GM19324 (cell line): Measurements from ENCODE around the gene ANKLE2.
"Not testable (repeated sequence)": the region's sequence is repeated elsewhere in the genome, so short reads cannot be mapped to it uniquely, and the experiment has no call there.

ENCODE experiments used
- ATAC-seq: cut with Tn5 transposase; IDR thresholded peaks from one replicate; pipeline ENCODE4 v1.9.1; 2021; ENCODE audit warnings: mild to moderate bottlenecking, moderate library complexity; ENCODE audit not compliant: unreplicated experiment, low FRiP score

The ANKLE2 gene

GRCh38 chr12:132777614-132778013 is 16.0 kb upstream of the ANKLE2 start:
- no peak for ATAC-seq

DNA sequence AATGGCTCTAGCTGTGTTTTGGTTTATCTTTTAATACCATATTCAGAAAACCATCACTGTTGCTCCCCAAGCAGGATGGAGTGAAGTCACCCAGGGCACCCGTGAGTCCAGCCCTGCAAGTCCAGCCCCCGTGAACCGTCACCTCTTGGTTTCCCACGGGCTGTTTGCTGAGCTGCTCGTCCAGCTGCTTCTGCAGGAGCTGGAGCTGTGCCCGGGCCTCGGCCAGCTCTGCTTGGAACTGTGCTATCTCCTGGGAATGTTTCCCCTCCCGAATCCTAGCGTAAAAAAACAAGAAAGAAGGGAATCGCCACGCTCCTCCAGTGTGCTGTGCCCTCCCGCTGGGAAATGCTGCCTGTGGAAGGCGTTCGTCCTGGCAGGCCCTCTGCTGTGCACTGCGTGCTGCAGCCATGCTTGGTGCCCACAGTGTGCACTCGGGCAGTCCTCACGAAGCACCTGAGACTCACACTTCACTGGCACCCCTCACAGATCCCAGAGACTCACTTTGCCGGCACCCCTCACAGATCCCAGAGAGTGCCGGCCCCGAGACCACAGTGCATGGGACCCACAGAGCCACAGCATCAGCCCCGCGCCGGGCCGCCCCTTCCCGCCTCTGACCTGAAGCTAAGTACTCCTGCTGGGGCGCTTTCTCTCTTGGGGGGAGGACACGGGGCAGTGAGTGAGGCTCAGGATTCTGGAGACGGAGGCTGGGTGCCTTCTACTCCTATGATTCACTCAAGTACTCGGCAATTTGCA is 15.4 kb upstream of the ANKLE2 start:
- ATAC-seq = no peak

DNA sequence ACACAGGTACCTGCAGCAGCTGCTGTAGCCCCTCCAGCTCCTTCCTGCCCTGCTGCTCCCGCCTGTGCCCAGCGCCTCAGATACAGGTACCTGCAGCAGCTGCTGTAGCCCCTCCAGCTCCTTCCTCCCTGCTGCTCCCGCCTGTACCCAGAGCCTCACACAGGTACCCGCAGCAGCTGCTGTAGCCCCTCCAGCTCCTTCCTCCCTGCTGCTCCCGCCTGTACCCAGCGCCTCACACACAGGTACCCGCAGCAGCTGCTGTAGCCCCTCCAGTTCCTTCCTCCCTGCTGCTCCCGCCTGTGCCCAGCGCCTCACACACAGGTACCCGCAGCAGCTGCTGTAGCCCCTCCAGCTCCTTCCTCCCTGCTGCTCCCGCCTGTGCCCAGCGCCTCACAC is 14.6 kb upstream of the ANKLE2 start:
- ATAC-seq = not testable (repeated sequence)

DNA sequence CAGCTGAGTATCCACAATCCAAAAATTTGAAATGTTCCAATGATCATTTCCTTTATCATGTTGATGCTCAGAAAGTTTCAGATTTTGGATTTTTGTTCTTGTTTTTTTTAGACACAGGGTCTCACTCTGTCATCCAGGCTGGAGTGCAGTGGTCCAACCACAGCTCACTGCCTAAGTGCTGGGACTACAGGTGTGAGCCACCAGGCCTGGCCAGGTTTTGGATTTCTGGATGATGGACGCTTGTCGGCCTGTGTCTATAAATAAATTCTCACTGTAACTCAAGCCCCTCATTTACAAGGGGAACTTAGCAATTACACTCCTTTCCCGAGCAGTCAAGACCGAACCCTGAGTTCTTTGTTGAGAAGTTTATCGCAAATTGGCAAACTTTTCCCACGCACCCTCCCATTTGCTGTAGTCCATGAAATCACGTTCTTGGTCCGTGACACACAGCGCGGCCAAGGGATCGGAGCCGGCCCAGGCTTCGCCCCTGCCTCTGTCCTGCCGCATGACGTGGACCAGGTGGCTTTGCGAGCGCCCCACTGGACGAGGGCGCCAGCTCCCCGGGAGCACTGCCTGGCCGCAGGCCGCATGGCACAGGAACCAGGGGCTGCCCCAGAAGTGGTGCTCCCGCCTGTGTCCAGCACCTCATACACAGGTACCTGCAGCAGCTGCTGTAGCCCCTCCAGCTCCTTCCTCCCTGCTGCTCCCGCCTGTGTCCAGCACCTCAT is 14.0 kb upstream of the ANKLE2 start:
- no peak for ATAC-seq

GRCh38 chr12:132774646-132775275 is 13.1 kb upstream of the ANKLE2 start:
- no peak for ATAC-seq

GRCh38 chr12:132774159-132774558 is 12.5 kb upstream of the ANKLE2 start:
- no peak for ATAC-seq

DNA sequence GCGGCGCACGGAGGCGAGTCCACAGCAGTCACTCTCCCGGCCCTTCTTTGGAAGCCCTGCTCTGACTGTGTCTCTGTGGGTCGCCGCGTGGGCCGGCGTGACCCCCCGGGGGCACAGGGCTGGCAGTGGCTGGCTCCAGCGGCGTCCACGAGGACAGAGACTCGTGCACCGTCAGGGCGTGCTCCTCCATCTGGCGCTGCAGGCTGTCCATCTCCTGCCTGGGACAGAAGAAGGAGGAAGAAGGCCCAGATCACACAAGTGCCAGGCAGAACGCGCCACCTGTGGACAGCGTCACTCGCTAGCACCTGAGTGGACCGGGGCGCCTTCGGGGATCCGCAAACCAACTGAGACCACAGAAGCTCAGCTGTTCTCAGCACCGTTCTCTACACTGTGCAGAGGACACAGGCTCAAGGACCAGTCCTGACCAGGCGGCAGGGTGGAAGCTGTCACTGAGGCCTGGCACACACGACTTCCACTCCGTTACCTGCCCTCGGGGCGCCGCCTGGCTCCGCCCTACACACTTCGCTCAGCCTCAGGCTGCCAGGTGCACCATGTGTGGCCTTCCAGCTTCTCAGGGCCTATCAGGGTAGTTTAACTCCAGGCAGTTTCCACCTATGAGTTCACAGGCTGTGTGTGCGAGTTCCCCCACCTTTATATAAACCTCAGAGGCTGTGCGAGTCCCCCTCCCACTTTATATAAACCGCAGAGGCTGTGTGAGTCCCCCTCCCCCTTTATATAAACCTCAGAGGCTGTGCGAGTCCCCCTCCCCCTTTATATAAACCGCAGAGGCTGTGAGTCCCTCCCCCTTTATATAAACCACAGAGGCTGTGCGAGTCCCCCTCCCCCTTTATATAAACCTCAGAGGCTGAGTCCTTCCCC is 11.7 kb upstream of the ANKLE2 start:
- no peak for ATAC-seq

- no peak for ATAC-seq
Observed at GRCh38 chr12:132772606-132773005, 11.0 kb upstream of the ANKLE2 start.

GRCh38 chr12:132771126-132771838 is 9.7 kb upstream of the ANKLE2 start:
- peak; percentile 67 for ATAC-seq

DNA sequence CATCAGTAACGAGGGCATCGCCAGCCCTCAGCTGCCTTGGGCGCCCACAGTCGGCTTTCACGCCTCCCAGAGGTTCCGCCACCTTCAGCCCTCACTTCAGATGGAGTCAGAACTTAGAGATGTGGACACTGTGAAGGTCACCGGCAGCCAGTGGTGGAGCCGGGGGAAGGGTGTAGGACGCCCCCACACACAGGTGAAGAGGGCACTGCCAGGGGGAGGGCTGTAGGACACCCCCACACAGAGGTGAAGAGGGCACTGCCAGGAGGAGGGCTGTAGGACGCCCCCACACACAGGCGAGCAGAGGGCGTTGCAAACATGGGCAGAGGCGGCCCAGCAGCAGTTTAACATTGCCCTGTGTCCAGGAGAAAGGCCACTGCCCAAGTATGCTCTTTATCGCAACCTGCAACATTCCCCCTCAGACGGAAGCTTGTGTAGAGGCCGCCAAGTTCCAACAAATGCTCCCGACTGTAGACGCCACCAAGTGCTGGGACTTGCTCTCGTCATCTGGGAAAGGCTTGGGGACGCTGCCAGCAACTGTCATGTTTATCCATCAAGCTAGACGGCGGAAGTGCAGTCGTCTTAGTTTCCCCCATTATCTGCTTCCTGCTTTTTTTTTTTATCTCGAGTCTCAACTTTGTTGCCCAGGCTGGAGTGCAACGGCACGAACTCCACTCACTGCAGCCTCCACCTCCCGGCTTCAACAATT is 4.9 kb upstream of the ANKLE2 start:
- no peak for ATAC-seq

- ATAC-seq = no peak
Observed at GRCh38 chr12:132765361-132765760, 3.7 kb upstream of the ANKLE2 start.

GRCh38 chr12:132764231-132764630 is 2.6 kb upstream of the ANKLE2 start:
- ATAC-seq = no peak

DNA sequence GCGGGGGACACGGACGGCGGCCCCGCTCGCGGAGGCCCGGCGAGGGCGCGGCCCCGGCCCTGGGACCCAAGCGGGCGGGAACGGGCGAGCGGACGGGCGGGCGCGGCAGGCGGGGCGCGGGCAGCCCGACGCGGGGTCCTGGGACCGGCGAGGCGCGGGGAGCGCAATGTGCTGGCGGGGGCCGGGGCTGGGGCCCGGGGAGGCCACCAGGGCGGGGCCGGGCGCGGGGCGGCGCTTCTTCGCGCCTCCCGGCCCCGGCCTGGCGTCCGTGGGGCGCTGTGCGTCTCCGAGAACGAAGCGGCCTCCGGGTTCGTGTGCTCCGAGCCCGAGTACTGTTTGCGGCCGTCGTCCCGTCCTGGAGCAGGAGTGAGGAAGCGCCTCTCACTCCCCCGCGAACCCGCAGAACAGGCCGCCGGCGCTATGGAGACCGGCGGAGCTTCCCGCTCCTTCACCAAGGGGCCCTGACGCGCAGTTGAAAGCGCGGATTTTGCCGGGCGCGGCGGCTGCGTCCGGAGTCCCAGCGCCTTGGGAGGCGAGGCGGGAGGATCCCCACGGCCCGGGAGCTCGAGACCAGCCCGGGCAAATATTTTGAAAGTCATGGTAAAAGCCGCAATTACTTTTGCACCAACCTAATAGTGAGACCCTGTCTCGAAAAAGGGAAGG is 420 bp upstream of the ANKLE2 start:
- ATAC-seq = peak; percentile 82

DNA sequence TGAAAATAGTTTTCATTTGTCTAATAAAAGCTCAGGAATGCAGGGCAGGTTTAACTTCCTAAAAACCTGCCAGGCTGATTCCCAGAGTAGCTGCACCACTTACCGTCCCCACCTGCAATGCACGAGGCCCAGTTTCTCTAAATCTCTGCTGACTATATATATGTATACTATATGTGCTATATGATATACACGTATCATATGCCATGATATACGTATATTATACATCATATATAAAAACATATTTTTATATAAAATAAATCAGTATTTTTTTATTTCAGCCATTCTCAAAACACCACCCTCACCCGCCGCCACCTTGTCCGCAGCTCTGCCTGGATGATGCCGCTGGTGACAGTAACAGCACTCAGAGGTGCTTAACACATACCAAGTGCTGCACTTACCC is 2.3 kb downstream of the ANKLE2 start:
- no peak for ATAC-seq

DNA sequence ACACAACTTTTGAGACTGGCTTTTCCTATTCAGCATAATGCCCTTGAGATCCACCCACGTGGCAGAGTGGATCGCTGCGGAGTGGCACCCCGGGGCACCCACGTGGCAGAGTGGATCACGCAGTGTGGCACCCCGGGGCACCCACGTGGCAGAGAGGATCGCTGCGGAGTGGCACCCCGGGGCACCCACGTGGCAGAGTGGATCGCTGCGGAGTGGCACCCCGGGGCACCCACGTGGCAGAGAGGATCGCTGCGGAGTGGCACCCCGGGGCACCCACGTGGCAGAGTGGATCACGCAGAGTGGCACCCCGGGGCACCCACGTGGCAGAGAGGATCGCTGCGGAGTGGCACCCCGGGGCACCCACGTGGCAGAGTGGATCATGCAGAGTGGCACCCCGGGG is 2.8 kb downstream of the ANKLE2 start:
- ATAC-seq = not testable (repeated sequence)

DNA sequence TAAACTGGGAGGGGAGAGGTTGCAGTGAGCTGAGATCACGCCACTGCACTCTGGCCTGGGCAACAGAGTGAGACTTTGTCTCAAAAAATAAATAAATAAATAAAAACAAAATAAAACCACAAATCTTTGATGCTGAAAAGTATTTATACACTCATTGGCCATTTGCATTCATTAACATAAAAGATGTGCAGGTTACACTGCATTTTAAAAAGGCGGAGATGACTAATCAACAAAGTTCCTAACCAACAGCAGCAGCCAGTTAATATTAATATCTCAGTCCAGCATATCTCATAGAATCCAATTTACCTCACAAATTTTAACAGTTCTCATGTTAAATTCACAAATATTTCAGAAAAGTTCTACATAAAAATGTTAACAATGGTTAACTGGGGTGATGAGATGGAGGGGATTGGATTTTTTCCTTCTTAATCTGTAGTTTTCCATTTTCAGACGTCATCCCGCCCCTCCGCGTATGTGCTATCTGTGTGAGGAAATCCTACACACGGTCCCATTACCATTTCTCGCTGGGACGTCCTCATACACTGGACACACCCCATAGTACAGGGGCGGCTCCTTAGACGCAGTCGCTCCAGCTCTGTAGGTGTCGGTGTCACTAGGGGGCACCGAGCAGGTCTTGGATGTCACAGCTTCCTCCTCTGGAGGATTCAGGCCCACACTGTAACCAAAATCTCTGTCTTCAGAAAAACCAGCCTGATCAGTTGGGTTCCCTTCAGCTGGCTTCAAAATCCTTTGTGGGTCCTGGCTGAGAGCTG is 7.3 kb downstream of the ANKLE2 start:
- ATAC-seq = no peak

- ATAC-seq = not testable (repeated sequence)
Observed at GRCh38 chr12:132753670-132754069, 8.0 kb downstream of the ANKLE2 start.

DNA sequence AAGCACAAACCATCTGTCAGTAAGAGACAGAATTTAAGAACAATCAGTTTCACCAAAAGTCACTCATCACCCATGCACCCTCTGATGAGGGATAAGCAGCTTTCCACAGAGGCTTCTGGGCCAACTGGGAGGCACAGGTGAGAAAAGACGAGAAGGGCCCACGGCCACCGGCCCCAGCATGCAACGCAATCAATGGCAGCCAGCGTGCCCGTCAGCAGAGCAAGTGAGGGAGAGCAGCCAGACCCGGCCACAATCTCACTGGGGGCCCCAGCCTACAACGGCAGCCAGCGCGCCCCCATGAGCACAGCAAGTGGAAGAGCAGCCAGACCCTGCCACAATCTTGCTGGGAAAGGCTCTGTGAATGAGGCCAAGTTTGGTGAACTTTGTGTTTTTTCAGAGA is 13.3 kb downstream of the ANKLE2 start:
- ATAC-seq = no peak
